A673 (cell line): ENCODE data around the gene NKD2.

Experiments
- CTCF ChIP-seq: fragments of 300-800, 200-600 bp; sonication (generic); conservative IDR thresholded peaks from 2 replicates; pipeline ENCODE4 v1.5.1; 2017; ENCODE audit warnings: low read depth, mild to moderate bottlenecking, antibody characterized with exemption, low read length, moderate library complexity, mixed read lengths
- EZH2 ChIP-seq: fragments of 200-600 bp; sonication (generic); IDR thresholded peaks from 2 replicates; pipeline ENCODE4 v1.6.1; 2017; ENCODE audit warnings: borderline replicate concordance, low read depth, mild to moderate bottlenecking, mixed read lengths, antibody characterized with exemption, low read length; ENCODE audit not compliant: poor library complexity, severe bottlenecking

GRCh38 chr5:1061916-1062315, 53.3 kb downstream of the NKD2 start:
- no peak for TF ChIP-seq CTCF
- TF ChIP-seq EZH2 = no peak
